AG09309 (cell line): ENCODE data around the gene SLC9B2.
"Not testable (repeated sequence)": the region's sequence is repeated elsewhere in the genome, so short reads cannot be mapped to it uniquely, and the experiment has no call there.

Experiments
- DNase-seq: peaks from one replicate; pipeline ENCODE4 v3.0.0-alpha.2; 2010; ENCODE audit warnings: low read depth
- H3K4me3 ChIP-seq: 2 replicates; pipeline ENCODE4 v1.5.1; 2011; ENCODE audit warnings: mild to moderate bottlenecking, low read depth, low read length, moderate library complexity; ENCODE audit not compliant: control insufficient read depth
- CTCF ChIP-seq: IDR thresholded peaks from 2 replicates; pipeline ENCODE4 v1.5.1; 2011; ENCODE audit warnings: mild to moderate bottlenecking, low read depth, low read length, inconsistent platforms; ENCODE audit not compliant: insufficient read depth, control insufficient read depth; ENCODE audit errors: missing control alignments

The SLC9B2 gene

GRCh38 chr4:103012060-103012459 is 64.5 kb downstream of the SLC9B2 start:
- TF ChIP-seq CTCF = no peak
- peak; percentile 47 for DNase-seq
- H3K4me3 ChIP-seq = no peak overlapping the region

GRCh38 chr4:103011378-103012025 is 65.1 kb downstream of the SLC9B2 start:
- no peak for DNase-seq

GRCh38 chr4:103010804-103011203 is 65.8 kb downstream of the SLC9B2 start:
- H3K4me3 ChIP-seq = no peak overlapping the region
- DNase-seq = no peak
- no peak for TF ChIP-seq CTCF

More at GRCh38 chr4:103011378-103012025, 65.1 kb downstream of the SLC9B2 start:
- TF ChIP-seq CTCF = no peak
- H3K4me3 ChIP-seq = no peak overlapping the region

GRCh38 chr4:103008875-103009729 is 67.5 kb downstream of the SLC9B2 start:
- H3K4me3 ChIP-seq = no peak overlapping the region
- peak; percentile 70 for TF ChIP-seq CTCF
- peak; percentile 35 for DNase-seq

GRCh38 chr4:103002551-103002950 is 74.0 kb downstream of the SLC9B2 start:
- no peak for TF ChIP-seq CTCF
- DNase-seq = no peak

GRCh38 chr4:102994803-102995202 is 81.8 kb downstream of the SLC9B2 start:
- no peak for TF ChIP-seq CTCF
- DNase-seq = no peak
- no peak overlapping the region for H3K4me3 ChIP-seq

More at GRCh38 chr4:103002551-103002950, 74.0 kb downstream of the SLC9B2 start:
- no peak overlapping the region for H3K4me3 ChIP-seq

- not testable (repeated sequence) for DNase-seq, H3K4me3 ChIP-seq
Observed at GRCh38 chr4:102993985-102994384, 82.6 kb downstream of the SLC9B2 start.
